HG03457 (cell line): ENCODE results near the gene ENO1.

Experiments used
- ATAC-seq: cut with Tn5 transposase; IDR thresholded peaks from one replicate; pipeline ENCODE4 v1.9.1; 2021; ENCODE audit warnings: moderate number of reproducible peaks; ENCODE audit not compliant: unreplicated experiment

ENO1 gene

DNA sequence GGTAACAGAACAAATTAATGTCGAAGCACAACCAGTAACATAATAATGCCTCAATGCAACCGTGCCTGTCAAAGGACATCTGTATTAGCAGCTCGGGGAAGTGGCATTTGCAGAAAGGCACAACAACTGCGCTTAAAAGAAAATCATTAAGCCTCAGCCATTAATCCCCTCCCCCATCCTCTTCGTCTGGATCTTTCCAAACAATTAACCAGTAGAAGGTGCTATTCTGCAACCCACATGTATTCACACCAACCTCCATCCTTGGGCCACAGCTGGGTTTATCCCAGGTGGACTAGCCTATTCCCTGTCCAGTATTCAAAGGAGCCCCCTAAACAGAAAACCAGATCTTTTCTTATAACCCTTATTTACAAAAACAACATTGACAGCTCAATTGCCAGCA is 63.6 kb downstream of the ENO1 start:
- no peak for ATAC-seq

DNA sequence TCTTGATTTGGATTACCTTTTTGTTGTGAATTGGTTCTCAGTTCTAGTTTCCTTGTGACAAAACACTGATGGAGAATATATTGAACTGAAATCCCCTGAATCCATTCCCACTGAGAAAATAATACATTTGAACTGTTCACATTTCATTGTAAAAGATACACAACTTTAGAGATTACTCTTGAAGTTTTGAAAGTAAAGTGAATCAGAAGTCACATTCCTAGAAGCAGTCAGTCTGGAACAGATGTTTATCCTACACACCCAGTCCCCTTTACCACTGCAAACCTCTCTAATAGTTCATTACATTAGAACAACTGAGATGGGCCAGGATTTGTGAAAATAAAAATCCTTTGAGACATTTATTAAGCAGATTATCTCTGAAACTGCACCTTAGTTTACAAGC is 64.5 kb downstream of the ENO1 start:
- no peak for ATAC-seq

DNA sequence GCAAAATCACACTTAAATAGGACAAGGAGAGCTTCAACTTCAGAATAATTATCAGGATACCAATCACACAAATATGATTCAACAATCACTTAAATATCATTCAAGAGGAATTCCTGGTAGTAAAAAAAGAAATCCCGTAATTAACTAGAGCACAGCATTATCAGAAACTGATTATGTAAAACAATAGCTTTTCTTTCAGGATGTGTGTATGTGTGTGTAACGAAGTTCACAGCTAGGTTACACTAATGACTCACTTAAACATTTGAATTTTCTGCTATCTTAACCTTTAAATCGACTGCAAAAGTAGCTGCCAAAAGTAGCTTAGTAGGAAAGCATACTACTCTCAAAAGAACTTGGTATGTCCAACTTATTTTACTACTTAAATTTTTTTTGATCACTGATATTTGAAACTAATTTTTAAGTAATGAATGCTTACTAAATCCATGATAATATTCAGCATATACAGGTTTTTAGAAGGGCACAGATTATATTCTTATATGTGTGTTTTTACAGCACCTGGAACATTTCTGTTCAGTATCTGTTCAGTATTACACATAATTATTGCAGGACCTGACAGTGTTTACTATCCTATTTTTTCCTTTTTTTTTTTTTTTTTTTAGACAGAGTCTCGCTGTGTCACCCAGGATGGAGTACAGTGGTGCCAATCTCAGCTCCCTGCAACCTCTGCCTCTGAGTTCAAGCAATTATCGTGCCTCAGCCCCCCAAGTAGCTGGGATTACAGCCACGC is 65.3 kb downstream of the ENO1 start:
- no peak for ATAC-seq

DNA sequence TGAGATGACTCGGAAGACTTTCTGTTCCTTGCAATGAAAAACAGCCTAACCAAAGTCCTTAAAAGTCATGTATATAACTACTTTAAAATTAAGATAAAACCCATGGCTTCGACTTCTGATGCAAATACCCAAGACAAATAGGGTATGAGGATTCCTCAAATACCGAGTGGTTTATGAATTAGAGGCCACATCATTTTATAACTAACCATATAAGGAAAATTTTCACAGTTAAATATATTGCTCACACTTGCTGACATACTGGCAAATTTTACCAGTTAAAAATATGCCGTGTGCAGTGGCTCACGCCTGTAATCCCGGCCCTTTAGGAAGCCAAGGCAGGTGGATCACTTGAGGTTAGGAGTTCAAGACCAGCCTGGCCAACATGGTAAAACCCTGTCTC is 66.4 kb downstream of the ENO1 start:
- ATAC-seq = no peak
